SU-DHL-6 (cell line): ENCODE measurements around the gene DHX15.

ENCODE experiments used
- H2AFZ ChIP-seq: fragments of 200-600 bp; sonication (generic); 2 replicates; pipeline ENCODE4 v1.6.1; 2014; ENCODE audit warnings: low read depth, mild to moderate bottlenecking, moderate library complexity, mixed read lengths, antibody characterized with exemption, low read length; ENCODE audit not compliant: severe bottlenecking
- H3F3A ChIP-seq: fragments of 200-600 bp; shearing (Covaris generic); 2 replicates; pipeline ENCODE4 v1.6.0; 2016; ENCODE audit warnings: antibody characterized with exemption, mild to moderate bottlenecking; ENCODE audit not compliant: insufficient read depth
- H3K27ac ChIP-seq: fragments of 200-600 bp; sonication (generic); 2 replicates; pipeline ENCODE4 v1.5.1; 2016; ENCODE audit warnings: low read depth, mild to moderate bottlenecking, low read length, moderate library complexity, mixed read lengths
- H3K27me3 ChIP-seq: fragments of 200-600 bp; sonication (generic), shearing (Covaris generic); 2 replicates; pipeline ENCODE4 v1.6.0; 2014; ENCODE audit warnings: mild to moderate bottlenecking, low read length
- H3K36me3 ChIP-seq: fragments of 200-600 bp; sonication (generic); 2 replicates; pipeline ENCODE4 v1.6.1; 2014; ENCODE audit warnings: mild to moderate bottlenecking, low read length, mixed read lengths
- H3K4me2 ChIP-seq: fragments of 300-600, 200-600 bp; shearing (Covaris generic), sonication (generic); 2 replicates; pipeline ENCODE4 v1.6.0; 2014; ENCODE audit warnings: low read length, low read depth, mild to moderate bottlenecking; ENCODE audit not compliant: poor library complexity, severe bottlenecking
- H3K4me3 ChIP-seq: fragments of 200-600 bp; sonication (generic); 2 replicates; pipeline ENCODE4 v1.5.1; 2014; ENCODE audit warnings: antibody characterized with exemption, low read length, mild to moderate bottlenecking, mixed read lengths; ENCODE audit not compliant: insufficient read depth, poor library complexity, severe bottlenecking
- H3K79me2 ChIP-seq: fragments of 200-600 bp; sonication (generic); 2 replicates; pipeline ENCODE4 v1.6.1; 2014; ENCODE audit warnings: mild to moderate bottlenecking, low read length, moderate library complexity; ENCODE audit not compliant: insufficient read depth
- H3K9ac ChIP-seq: fragments of 200-600 bp; sonication (generic); 2 replicates; pipeline ENCODE4 v1.7.0; 2014; ENCODE audit warnings: mild to moderate bottlenecking, low read length
- H3K9me2 ChIP-seq: fragments of 200-600 bp; sonication (generic); replicated peaks from 2 replicates; pipeline ENCODE4 v1.6.1; 2014; ENCODE audit warnings: low read length; ENCODE audit not compliant: insufficient read depth
- H3K9me3 ChIP-seq: fragments of 200-600 bp; sonication (generic); 2 replicates; pipeline ENCODE4 v1.6.1; 2014; ENCODE audit warnings: low read length, mixed read lengths; ENCODE audit not compliant: insufficient read depth
- H4K20me1 ChIP-seq: fragments of 200-600 bp; sonication (generic); 2 replicates; pipeline ENCODE4 v1.6.1; 2014; ENCODE audit warnings: low read depth, mild to moderate bottlenecking, antibody characterized with exemption, low read length, moderate library complexity, mixed read lengths
- CTCF ChIP-seq: fragments of 200-600 bp; sonication (generic); IDR thresholded peaks from one replicate; pipeline ENCODE4 v1.5.1; 2017; ENCODE audit warnings: antibody characterized with exemption, mild to moderate bottlenecking, low read length, moderate library complexity; ENCODE audit not compliant: insufficient read depth, poor library complexity, severe bottlenecking
- EZH2phosphoT487 ChIP-seq: fragments of 200-600 bp; sonication (generic), shearing (Covaris generic); conservative IDR thresholded peaks from 2 replicates; pipeline ENCODE4 v1.6.1; 2018; ENCODE audit warnings: mild to moderate bottlenecking, antibody characterized with exemption, low read length, moderate library complexity, mixed read lengths

The DHX15 gene

GRCh38 chr4:24488399-24489164, 95.8 kb downstream of the DHX15 start:
- no peak overlapping the region for H3K9ac ChIP-seq
- no peaks in the 10 kb centered on the region for H3K36me3 ChIP-seq
- H3F3A ChIP-seq = no peaks in the 10 kb centered on the region
- H3K9me2 ChIP-seq = no peaks in the 10 kb centered on the region
- peak; percentile 87 for TF ChIP-seq CTCF
- TF ChIP-seq EZH2phosphoT487 = no peak
- no peak overlapping the region for H3K4me3 ChIP-seq
- H3K27ac ChIP-seq = no peak overlapping the region
- H4K20me1 ChIP-seq = no peaks in the 10 kb centered on the region
- H2AFZ ChIP-seq = no peak overlapping the region
- no peak overlapping the region for H3K4me2 ChIP-seq
- no peaks in the 10 kb centered on the region for H3K27me3 ChIP-seq
- no peaks in the 10 kb centered on the region for H3K9me3 ChIP-seq
- no peaks in the 10 kb centered on the region for H3K79me2 ChIP-seq

GRCh38 chr4:24482871-24483270, 101.5 kb downstream of the DHX15 start:
- Histone ChIP-seq H4K20me1 (no peaks in the 10 kb centered on the region), H3K36me3 (no peaks in the 10 kb centered on the region), H3F3A (no peaks in the 10 kb centered on the region), H3K4me2 (no peak overlapping the region), H3K27me3 (no peaks in the 10 kb centered on the region), H2AFZ (no peak overlapping the region), H3K27ac (no peak overlapping the region), H3K79me2 (no peaks in the 10 kb centered on the region), H3K9me2 (no peaks in the 10 kb centered on the region), H3K4me3 (no peak overlapping the region), H3K9me3 (no peaks in the 10 kb centered on the region), H3K9ac (no peak overlapping the region)
- TF ChIP-seq EZH2phosphoT487 = no peak
- TF ChIP-seq CTCF = no peak

- Histone ChIP-seq H3K36me3 (no peaks in the 10 kb centered on the region), H2AFZ (no peak overlapping the region), H3K27me3 (no peaks in the 10 kb centered on the region), H3K4me2 (no peak overlapping the region), H3F3A (no peaks in the 10 kb centered on the region), H3K27ac (no peak overlapping the region), H3K9ac (no peak overlapping the region), H3K9me2 (no peaks in the 10 kb centered on the region), H4K20me1 (no peaks in the 10 kb centered on the region), H3K79me2 (no peaks in the 10 kb centered on the region), H3K9me3 (no peaks in the 10 kb centered on the region), H3K4me3 (no peak overlapping the region)
- TF ChIP-seq EZH2phosphoT487 (no peak), CTCF (no peak)
These were observed 106.4 kb downstream of the DHX15 start for GRCh38 chr4:24477919-24478318.
